NCI-H187 (cell line): Measurements from ENCODE around the gene SUN5.

ENCODE experiments used
- DNase-seq, 2 experiments: peaks; one replicate each; lab custom pipeline; 2025; lab: John Stamatoyannopoulos, UW

SUN5 gene

GRCh38 chr20:32993496-32994050 is 10.7 kb downstream of the SUN5 start:
- DNase-seq, result no peak

DNA sequence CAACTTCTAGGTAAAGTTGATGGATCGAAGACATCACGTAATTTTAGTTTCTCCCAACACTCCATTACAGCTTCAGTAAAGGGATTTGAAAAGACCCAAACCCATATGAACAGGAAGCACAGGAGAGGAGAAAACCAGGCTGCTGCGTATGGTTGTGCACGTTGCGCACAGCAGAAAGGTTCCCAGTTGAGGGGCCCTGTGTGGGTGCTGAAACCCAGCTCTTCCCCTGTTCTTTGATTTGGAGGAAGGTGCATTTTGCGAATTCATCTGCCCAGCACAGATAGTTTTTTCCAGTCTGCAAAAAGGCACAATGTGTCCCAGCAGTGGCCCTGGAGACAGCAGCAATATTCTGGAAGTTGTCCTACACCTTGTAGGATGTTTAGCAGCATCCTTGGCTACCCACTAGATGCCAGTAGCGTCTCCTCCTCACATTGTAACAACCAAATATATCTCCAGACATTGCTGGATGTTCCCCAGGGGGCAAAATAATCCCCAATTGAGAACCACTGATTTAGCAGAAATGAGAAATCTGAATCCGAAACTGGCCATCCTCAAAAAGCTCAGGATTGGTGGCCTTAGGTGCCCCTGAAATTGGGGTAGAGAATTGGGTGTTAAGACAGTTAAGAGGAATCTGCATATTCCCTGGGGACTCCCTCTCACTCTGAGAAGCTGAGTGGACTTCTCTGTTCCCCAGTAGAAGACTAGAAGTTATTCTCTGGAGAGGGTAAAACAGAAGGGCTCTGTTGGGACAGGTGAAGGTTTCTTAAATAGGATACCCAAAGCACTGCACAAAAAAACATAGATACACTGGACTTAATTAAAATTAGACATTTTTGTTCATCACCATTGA is 12.2 kb downstream of the SUN5 start:
- no peak for DNase-seq

GRCh38 chr20:32991383-32991782 is 12.8 kb downstream of the SUN5 start:
- no peak for DNase-seq

- DNase-seq, result no peak
Measured at GRCh38 chr20:32990426-32990825, 13.8 kb downstream of the SUN5 start.

DNA sequence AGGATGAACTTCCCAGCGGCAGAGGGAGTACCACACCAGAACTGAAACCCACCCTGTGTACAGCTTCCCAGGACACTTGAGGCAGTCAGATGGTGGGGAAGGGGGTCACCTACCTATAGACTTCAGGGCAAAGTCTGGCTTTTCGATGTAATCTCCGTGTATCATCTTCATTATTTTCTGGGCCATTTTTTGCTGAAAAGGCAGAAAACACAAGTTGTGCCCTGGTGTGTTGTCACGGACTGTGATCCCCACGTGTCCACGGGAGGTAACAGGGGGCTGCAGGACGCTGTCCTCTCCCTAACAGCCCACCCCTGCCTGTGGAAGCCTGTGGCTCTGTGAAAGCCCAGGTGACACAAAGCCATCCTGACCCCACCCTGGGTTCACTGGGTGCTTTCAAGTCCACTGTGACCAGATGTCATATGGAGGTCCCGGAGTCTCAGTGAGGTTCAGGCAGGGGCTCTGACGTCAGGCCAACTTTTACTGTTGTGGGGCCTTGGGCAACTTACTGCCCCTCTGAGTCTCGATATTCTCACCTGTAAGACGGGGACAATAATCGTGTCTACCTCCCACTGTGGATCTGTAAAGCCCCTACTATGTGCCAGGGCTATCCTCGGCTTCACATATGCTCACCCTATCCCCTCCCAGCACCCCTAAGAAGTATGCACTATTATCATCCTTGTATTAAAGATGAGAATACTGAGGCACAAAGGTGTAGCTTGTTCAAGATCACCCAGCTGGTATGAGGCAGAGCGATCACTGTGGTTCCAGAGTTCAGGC is 14.5 kb downstream of the SUN5 start:
- no peak for DNase-seq

DNA sequence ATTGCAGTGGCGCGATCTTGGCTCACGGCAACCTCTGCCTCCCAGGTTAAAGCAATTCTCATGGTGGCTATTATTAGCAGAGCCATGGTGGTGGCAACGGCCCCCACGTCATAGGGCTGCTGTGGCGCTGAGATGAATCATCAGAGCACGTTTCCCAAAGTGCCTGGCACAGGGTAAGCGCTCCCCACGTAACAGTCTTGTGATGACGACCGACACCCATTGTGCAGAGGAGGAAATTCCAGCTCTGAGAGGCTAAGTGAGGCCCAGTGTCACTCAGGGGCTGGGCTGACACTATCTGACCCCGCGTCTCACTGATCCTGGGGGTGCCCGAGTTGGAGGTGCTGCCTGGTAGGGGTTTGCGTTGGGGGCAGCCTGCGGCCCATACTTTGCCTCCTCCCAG is 16.2 kb downstream of the SUN5 start:
- no peak for DNase-seq

GRCh38 chr20:32987044-32987825 is 17.0 kb downstream of the SUN5 start:
- no peak for DNase-seq

- no peak for DNase-seq
Measured at GRCh38 chr20:32986331-32986966, 17.8 kb downstream of the SUN5 start.

DNA sequence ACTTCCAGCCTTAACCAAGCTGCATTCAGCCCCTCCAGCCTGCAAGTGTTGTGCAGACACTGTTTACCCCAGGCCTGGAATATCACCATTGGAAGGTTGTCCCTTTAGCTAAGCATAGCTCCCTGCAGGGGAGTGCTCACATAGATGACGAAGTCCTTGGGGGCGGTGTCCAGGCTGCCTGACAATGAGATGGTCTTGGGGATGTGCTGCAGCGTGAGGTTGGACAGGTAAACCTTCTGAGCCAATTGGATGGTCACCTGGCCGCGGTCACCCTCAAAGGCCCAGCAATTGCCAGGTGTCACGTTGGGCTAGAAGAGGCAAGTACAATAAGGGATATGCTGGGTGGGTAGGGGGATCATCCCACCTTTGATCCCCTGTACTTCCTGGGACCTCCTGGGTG is 18.6 kb downstream of the SUN5 start:
- DNase-seq, result no peak

DNA sequence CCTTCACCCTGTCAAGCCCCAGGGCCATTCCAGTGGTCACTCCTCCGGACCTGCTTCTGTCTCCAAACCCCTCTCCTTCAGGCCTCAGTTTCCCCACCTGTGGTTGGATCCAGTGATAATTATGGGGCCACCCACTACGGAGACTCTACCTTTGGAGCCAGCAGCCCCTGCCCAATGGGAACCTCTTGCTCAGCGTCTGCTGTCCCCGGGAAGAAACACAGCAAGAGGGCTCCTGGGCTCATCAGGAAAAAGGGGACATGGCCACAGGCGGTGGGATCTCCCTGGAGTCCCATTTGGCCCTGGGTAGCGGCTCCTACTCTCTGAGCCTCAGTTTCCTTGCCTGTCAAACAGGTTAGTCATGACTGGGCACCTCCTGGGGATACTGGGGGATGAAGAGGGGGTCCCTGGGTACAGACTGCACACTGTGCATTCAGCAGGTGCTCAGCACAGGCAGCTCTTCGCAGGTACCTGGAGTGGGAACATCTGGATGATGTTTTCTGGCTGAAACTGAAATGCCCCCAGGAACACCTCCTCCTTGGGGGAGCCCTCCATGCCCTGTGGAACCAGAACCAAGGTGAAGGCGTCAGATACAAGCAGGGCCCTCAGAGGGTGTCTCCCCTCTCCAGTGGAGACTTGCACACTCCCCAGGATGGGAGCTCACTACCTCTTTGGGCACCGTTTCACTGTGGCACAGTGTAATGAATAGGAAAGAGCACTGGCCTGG is 19.4 kb downstream of the SUN5 start:
- DNase-seq, result no peak

DNA sequence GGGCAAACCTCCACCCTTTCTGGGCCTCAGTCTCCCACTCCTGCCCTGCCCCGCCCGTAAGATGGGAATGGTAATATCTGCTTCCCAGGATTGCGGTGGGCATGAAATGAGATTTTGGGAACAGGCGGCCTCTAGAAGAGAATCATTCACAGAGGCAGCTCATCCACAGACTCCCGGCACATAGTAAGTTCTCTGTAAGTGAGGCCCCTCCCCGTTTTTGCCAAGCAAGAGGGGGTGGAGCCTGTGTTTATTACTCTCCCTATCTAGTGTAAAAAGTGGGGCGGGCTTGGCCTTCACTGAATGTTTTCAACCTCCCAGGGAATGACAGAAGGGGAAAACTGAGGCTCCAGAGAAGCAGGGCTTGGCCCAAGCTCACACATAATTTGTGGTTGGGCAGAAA is 20.0 kb downstream of the SUN5 start:
- DNase-seq, result no peak

DNA sequence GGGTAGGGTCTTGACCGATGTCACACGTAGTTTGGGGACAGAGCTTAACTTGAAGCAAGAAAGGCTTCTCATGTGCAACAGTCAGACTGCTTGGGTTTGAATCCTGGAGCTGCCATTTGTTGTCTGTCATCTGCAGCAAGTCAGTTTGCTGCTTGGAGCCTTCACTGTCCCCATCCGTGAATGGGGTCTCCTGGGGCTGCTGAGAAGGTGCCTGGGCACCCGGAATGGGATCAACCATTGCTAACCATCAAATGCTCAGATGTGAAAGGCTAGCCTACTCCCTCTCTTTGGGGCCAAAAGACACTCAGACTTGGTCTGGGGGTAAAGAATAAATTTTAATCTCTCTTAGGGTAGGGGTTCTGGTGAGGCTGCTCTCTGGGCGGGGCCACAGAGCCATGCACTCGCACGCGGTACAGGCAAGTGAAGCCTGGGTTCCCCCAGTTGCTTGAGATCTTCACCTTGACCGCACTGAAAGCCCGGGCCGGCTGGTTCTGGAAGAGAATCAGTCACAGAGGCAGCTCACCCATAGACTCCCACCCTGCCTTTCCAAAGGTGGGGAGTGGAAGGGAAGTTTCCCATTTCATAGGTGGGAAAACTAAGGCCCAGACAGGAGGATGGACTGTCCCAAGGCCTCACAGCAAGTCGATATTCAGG is 20.6 kb downstream of the SUN5 start:
- DNase-seq, result no peak

DNA sequence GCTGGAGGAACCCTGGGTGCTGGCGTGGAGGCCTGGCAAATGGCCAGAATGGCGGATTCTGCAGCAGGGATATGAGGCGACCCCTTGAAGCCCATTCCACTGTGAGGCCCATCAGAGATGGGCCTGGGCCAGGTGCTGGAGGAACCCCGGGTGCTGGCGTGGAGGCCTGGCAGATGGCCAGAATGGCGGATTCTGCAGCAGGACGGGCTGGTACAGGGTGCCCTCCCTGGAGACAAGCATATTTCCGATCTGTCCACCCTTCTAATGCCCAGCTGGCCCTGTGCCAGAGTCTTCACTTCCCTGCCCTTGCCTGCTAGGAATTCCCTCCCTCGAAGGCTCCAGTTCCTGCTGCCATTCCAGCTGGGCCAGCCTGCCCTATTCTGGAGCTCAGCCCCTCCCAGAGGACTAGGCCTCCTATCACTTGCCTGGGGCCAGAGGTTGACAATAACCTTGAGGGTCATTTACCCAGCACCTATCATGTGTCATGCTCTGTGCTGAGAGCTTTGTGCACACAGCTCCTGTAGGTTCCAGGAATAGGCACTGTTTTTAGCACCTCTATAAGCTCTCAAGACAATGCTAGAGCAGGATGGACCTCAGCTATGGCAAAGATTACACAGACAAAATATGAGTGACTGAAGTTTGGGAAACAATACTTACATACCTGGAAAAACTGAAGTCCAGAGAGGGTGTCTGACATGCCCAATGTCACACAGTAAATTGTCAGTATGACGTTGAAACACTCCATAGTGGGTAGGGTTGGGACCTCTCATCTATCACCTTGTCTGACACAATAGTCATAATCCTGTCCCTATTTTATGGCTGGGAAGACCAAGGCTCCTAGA is 21.4 kb downstream of the SUN5 start:
- DNase-seq, result no peak

DNA sequence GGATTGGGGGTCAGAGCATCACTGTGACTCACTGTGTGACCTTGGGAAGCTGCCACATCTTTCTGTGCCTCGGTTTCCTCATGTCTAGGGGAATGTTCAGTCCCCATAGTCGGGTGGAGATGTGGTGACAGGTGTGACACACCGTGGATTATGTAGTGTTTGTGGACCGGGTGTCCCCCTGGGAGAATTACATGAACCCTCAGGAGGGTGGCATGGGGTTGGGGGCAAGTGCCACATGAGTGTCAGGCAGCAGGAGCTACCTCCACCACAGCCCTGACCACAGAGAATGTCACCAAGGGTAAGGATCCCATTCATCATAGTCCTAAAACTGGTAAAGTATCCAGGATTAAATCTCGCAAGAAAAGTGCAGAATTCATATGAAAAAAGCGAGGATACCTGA is 23.2 kb downstream of the SUN5 start:
- DNase-seq, result no peak

- no peak for DNase-seq
Measured at GRCh38 chr20:32980131-32980941, 23.9 kb downstream of the SUN5 start.

DNA sequence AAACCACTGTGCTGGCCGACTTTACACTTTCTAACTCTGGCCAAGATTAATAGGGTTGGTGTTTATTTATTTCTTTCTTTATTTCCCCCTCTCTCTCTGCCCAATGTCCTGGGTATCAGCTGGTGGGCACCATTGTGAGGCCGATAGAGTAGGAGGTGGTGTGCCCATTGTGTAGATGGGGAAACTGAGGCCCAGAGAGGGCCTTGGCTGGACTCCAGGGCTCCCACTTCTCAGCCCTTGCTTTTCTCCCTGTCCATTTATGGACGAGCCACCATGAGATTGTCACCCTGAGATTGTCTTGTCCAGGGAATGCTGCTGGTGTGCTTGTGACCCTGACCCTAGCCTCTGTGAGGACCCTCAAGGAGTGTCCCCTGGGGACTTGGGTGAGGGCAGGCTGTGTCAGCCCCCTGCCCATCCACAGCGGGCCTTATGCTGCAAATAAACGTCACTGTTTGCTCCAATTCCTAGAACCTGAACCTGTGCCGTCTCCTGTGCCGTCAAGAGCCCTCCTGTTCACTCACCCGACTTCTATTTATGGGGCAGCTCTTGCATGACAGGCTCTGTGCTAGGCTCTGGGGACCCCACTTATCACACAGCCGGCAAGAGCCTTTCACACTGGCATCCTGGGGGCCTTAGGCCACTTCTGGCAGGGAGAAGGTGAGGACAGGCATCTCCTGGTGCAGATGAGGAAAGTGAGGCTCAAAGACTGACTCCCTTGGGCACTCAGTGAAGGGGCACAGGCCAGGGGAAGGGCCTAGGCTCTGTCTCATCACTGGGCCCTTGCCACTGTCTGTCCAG is 24.8 kb downstream of the SUN5 start:
- no peak for DNase-seq

GRCh38 chr20:32978009-32978335 is 26.3 kb downstream of the SUN5 start:
- no peak for DNase-seq
